HG02852 (cell line): ENCODE results near the gene DHRS11.
"Not testable (repeated sequence)": the region's sequence is repeated elsewhere in the genome, so short reads cannot be mapped to it uniquely, and the experiment has no call there.

Experiments used
- ATAC-seq: cut with Tn5 transposase; IDR thresholded peaks from one replicate; pipeline ENCODE4 v1.9.1; 2021; ENCODE audit warnings: mild to moderate bottlenecking, moderate library complexity; ENCODE audit not compliant: unreplicated experiment

The DHRS11 gene

GRCh38 chr17:36593656-36594316 is 2.1 kb downstream of the DHRS11 start:
- ATAC-seq, result no peak

GRCh38 chr17:36594626-36595401 is 3.1 kb downstream of the DHRS11 start:
- ATAC-seq, result no peak

GRCh38 chr17:36597226-36597625 is 5.5 kb downstream of the DHRS11 start:
- ATAC-seq, result no peak

GRCh38 chr17:36597866-36598777 is 6.4 kb downstream of the DHRS11 start:
- no peak for ATAC-seq

GRCh38 chr17:36598951-36599401 is 7.3 kb downstream of the DHRS11 start:
- no peak for ATAC-seq

GRCh38 chr17:36599546-36600250 is 8.0 kb downstream of the DHRS11 start:
- no peak for ATAC-seq

- ATAC-seq, result no peak
Measured at GRCh38 chr17:36600465-36600864, 8.8 kb downstream of the DHRS11 start.

- peak; percentile 10 for ATAC-seq
Measured at GRCh38 chr17:36600936-36601302, 9.2 kb downstream of the DHRS11 start.

GRCh38 chr17:36601303-36602029 is 9.8 kb downstream of the DHRS11 start, which contains the start of gene MRM1:
Gene MRM1 (plus strand): TSS chr17:36601583. CDS start chr17:36601811, 228 bp downstream.
- ATAC-seq, result peak; percentile 74

- peak; percentile 5 for ATAC-seq
Measured at GRCh38 chr17:36602030-36602748, 10.5 kb downstream of the DHRS11 start.

- ATAC-seq, result no peak
Measured at GRCh38 chr17:36602924-36603384, 11.3 kb downstream of the DHRS11 start.

GRCh38 chr17:36605028-36605427 is 13.3 kb downstream of the DHRS11 start:
- ATAC-seq, result not testable (repeated sequence)

- ATAC-seq, result no peak
Measured at GRCh38 chr17:36608280-36608679, 16.6 kb downstream of the DHRS11 start.

- no peak for ATAC-seq
Measured at GRCh38 chr17:36608794-36609497, 17.3 kb downstream of the DHRS11 start.

- no peak for ATAC-seq
Measured at GRCh38 chr17:36609498-36609862, 17.8 kb downstream of the DHRS11 start.

GRCh38 chr17:36610474-36610873 is 18.8 kb downstream of the DHRS11 start:
- ATAC-seq, result no peak

- ATAC-seq, result no peak
Measured at GRCh38 chr17:36611345-36612072, 19.8 kb downstream of the DHRS11 start.

GRCh38 chr17:36612323-36612722 is 20.6 kb downstream of the DHRS11 start:
- no peak for ATAC-seq
